Measurements from ENCODE around the gene NOC2L. TPM values are rescaled to one million over a fixed set of nuclear protein-coding genes. Genes with fewer than 3 reads are reported as not detected.

Gene NOC2L
- total RNA-seq, 2 donors from 2014 or later, result 29.5 to 38.8 TPM

GRCh38 chr1:935751-936231 is 23.3 kb downstream of the NOC2L start:
- H3K27ac ChIP-seq, result no peak overlapping the region
- H3K4me3 ChIP-seq, result no peak overlapping the region
- H3K9me3 ChIP-seq, result no peaks in the 10 kb centered on the region
- no peaks in the 10 kb centered on the region for H3K36me3 ChIP-seq
- no peak for TF ChIP-seq CTCF (IDR thresholded peaks at IDR 0.05)
- no peak for DNase-seq (ENCODE audit: low spot score)
- H3K27me3 ChIP-seq, result peaks cover 0 to 8% of the 10 kb centered on the region in 2 donors
- H3K4me1 ChIP-seq, result peaks cover 0 to 27% of the 10 kb centered on the region in 2 donors

GRCh38 chr1:934991-935750 is 23.9 kb downstream of the NOC2L start:
- peaks cover 0 to 21% of the 10 kb centered on the region in 2 donors for H3K4me1 ChIP-seq
- H3K27ac ChIP-seq, result no peak overlapping the region
- no peak overlapping the region for H3K4me3 ChIP-seq
- DNase-seq (ENCODE audit: low spot score), result no peak
- H3K9me3 ChIP-seq, result no peaks in the 10 kb centered on the region
- no peak for TF ChIP-seq CTCF (IDR thresholded peaks at IDR 0.05)
- no peaks in the 10 kb centered on the region for H3K36me3 ChIP-seq
- H3K27me3 ChIP-seq, result peaks cover 0 to 8% of the 10 kb centered on the region in 2 donors

- Histone ChIP-seq H3K27ac (no peak overlapping the region), H3K27me3 (peaks cover 0 to 8% of the 10 kb centered on the region in 2 donors), H3K4me3 (no peak overlapping the region), H3K9me3 (no peaks in the 10 kb centered on the region), H3K4me1 (peaks cover 0 to 16% of the 10 kb centered on the region in 2 donors), H3K36me3 (no peaks in the 10 kb centered on the region)
- no peak for DNase-seq (ENCODE audit: low spot score)
- TF ChIP-seq CTCF (IDR thresholded peaks at IDR 0.05), result no peak
These were observed 25.5 kb downstream of the NOC2L start for GRCh38 chr1:933603-933940.

- Histone ChIP-seq H3K9me3 (no peaks in the 10 kb centered on the region), H3K36me3 (no peaks in the 10 kb centered on the region), H3K27ac (no peak overlapping the region), H3K27me3 (peaks cover 0 to 8% of the 10 kb centered on the region in 2 donors), H3K4me1 (peaks cover 0 to 16% of the 10 kb centered on the region in 2 donors), H3K4me3 (no peak overlapping the region)
- no peak for TF ChIP-seq CTCF (IDR thresholded peaks at IDR 0.05)
- no peak for DNase-seq (ENCODE audit: low spot score)
These were observed 26.1 kb downstream of the NOC2L start for GRCh38 chr1:932776-933602.

- Histone ChIP-seq H3K4me1 (peaks cover 0 to 16% of the 10 kb centered on the region in 2 donors), H3K27me3 (peaks cover 0 to 8% of the 10 kb centered on the region in 2 donors), H3K27ac (no peak overlapping the region), H3K36me3 (no peaks in the 10 kb centered on the region), H3K4me3 (no peak overlapping the region), H3K9me3 (no peaks in the 10 kb centered on the region)
- no peak for TF ChIP-seq CTCF (IDR thresholded peaks at IDR 0.05)
- no peak for DNase-seq (ENCODE audit: low spot score)
These were observed 26.9 kb downstream of the NOC2L start for GRCh38 chr1:932173-932510.

Data from right atrium auricular region (tissue), 2 donors.